H9 (cell line): ENCODE measurements around the gene CDK5RAP1. TPM values are rescaled to one million over a fixed set of nuclear protein-coding genes. Genes with fewer than 3 reads are reported as not detected.

Experiments used
- DNase-seq: peaks from one replicate; pipeline ENCODE4 v3.0.0-alpha.2; 2017
- H2AFZ ChIP-seq: one replicate; pipeline ENCODE4 v1.6.1; 2013; ENCODE audit warnings: mild to moderate bottlenecking, low read length, control low read depth, moderate library complexity
- H2AK5ac ChIP-seq: 2 replicates; pipeline ENCODE4 v1.6.1; 2013; ENCODE audit warnings: low read length, control low read depth, mixed read lengths; ENCODE audit not compliant: insufficient read length
- H2BK120ac ChIP-seq: one replicate; pipeline ENCODE4 v1.6.1; 2013; ENCODE audit warnings: low read depth, mild to moderate bottlenecking, low read length, control low read depth, inconsistent platforms; ENCODE audit not compliant: poor library complexity, severe bottlenecking
- H2BK12ac ChIP-seq: 2 replicates; pipeline ENCODE4 v1.6.1; 2013; ENCODE audit warnings: low read length, control low read depth, mixed read lengths, low read depth; ENCODE audit not compliant: insufficient read length
- H2BK15ac ChIP-seq: 2 replicates; pipeline ENCODE4 v1.6.1; 2013; ENCODE audit warnings: low read depth, low read length, control low read depth
- H2BK20ac ChIP-seq: one replicate; pipeline ENCODE4 v1.6.1; 2013; ENCODE audit warnings: low read depth, mild to moderate bottlenecking, low read length, control low read depth, inconsistent platforms; ENCODE audit not compliant: poor library complexity, severe bottlenecking
- H2BK5ac ChIP-seq: 2 replicates; pipeline ENCODE4 v1.6.1; 2013; ENCODE audit warnings: low read length, control low read depth, mixed read lengths; ENCODE audit not compliant: insufficient read length
- H3K14ac ChIP-seq: 2 replicates; pipeline ENCODE4 v1.6.1; 2013; ENCODE audit warnings: low read length, control low read depth; ENCODE audit not compliant: insufficient read depth
- H3K18ac ChIP-seq: 2 replicates; pipeline ENCODE4 v1.6.1; 2013; ENCODE audit warnings: low read depth, mild to moderate bottlenecking, mixed read lengths, low read length, control low read depth; ENCODE audit not compliant: insufficient read length
- H3K23ac ChIP-seq: 2 replicates; pipeline ENCODE4 v1.6.1; 2013; ENCODE audit warnings: low read length, control low read depth, mixed read lengths, low read depth; ENCODE audit not compliant: insufficient read length
- H3K23me2 ChIP-seq: 2 replicates; pipeline ENCODE4 v1.6.1; 2013; ENCODE audit warnings: low read depth, mild to moderate bottlenecking, mixed read lengths, low read length, control low read depth; ENCODE audit not compliant: insufficient read length, poor library complexity, severe bottlenecking
- H3K27ac ChIP-seq: 2 replicates; pipeline ENCODE4 v1.5.1; 2013; ENCODE audit warnings: low read length, control low read depth, mixed read lengths, low read depth; ENCODE audit not compliant: insufficient read length
- H3K27me3 ChIP-seq: 2 replicates; pipeline ENCODE4 v1.6.1; 2013; ENCODE audit warnings: low read length, control low read depth, inconsistent platforms; ENCODE audit not compliant: insufficient read depth
- H3K4ac ChIP-seq: 2 replicates; pipeline ENCODE4 v1.6.1; 2013; ENCODE audit warnings: low read depth, mild to moderate bottlenecking, control low read depth, inconsistent platforms, low read length, moderate library complexity
- H3K4me1 ChIP-seq: 2 replicates; pipeline ENCODE4 v1.6.1; 2013; ENCODE audit warnings: low read length, control low read depth, inconsistent platforms; ENCODE audit not compliant: insufficient read depth
- H3K4me2 ChIP-seq: 2 replicates; pipeline ENCODE4 v1.6.1; 2013; ENCODE audit warnings: low read length, control low read depth, mixed read lengths; ENCODE audit not compliant: insufficient read length, insufficient read depth
- H3K56ac ChIP-seq: 2 replicates; pipeline ENCODE4 v1.6.1; 2013; ENCODE audit warnings: low read depth, mild to moderate bottlenecking, mixed read lengths, low read length, control low read depth; ENCODE audit not compliant: insufficient read length
- H3K79me1 ChIP-seq: 2 replicates; pipeline ENCODE4 v1.6.1; 2013; ENCODE audit warnings: low read depth, mild to moderate bottlenecking, moderate library complexity, low read length, control low read depth, inconsistent platforms; ENCODE audit not compliant: insufficient read depth, poor library complexity, severe bottlenecking
- H3K79me2 ChIP-seq: 2 replicates; pipeline ENCODE4 v1.6.1; 2013; ENCODE audit warnings: low read length, control low read depth, inconsistent platforms; ENCODE audit not compliant: insufficient read depth
- H3K9ac ChIP-seq: 2 replicates; pipeline ENCODE4 v1.6.1; 2013; ENCODE audit warnings: low read length, control low read depth, mixed read lengths; ENCODE audit not compliant: insufficient read length; ENCODE audit errors: extremely low read depth
- H3K9me3 ChIP-seq: one replicate; pipeline ENCODE4 v1.6.1; 2013; ENCODE audit warnings: low read depth, low read length, inconsistent platforms; ENCODE audit not compliant: control insufficient read depth
- H3T11ph ChIP-seq: one replicate; pipeline ENCODE4 v1.6.1; 2013; ENCODE audit warnings: mild to moderate bottlenecking, low read length, control low read depth, inconsistent platforms
- H4K20me1 ChIP-seq: one replicate; pipeline ENCODE4 v1.6.1; 2013; ENCODE audit not compliant: control insufficient read depth, insufficient read length, insufficient read depth
- H4K5ac ChIP-seq: 2 replicates; pipeline ENCODE4 v1.6.1; 2013; ENCODE audit warnings: low read depth, mild to moderate bottlenecking, mixed read lengths, low read length, control low read depth; ENCODE audit not compliant: insufficient read length
- H4K8ac ChIP-seq: replicated peaks from 2 replicates; pipeline ENCODE4 v1.6.1; 2013; ENCODE audit warnings: low read length, control low read depth, mixed read lengths, low read depth; ENCODE audit not compliant: insufficient read length
- H4K91ac ChIP-seq: 2 replicates; pipeline ENCODE4 v1.6.1; 2013; ENCODE audit warnings: low read depth, mild to moderate bottlenecking, moderate library complexity, mixed read lengths, low read length, control low read depth; ENCODE audit not compliant: insufficient read length
- H3K27ac Mint-ChIP-seq, 3 experiments: 2 replicates in 2 of 3; 3 replicates in 1 of 3; pipeline ENCODE4 v1.8.0; 2020 to 2021; ENCODE audit warnings: mixed read lengths in 3 of 3, mild to moderate bottlenecking in 1 of 3, moderate library complexity in 1 of 3
- H3K27me3 Mint-ChIP-seq: 2 replicates; pipeline ENCODE4 v1.8.0; 2021; ENCODE audit warnings: low read depth, mild to moderate bottlenecking, moderate library complexity, mixed read lengths
- H3K36me3 Mint-ChIP-seq, 3 experiments: 2 replicates in 2 of 3; 3 replicates in 1 of 3; pipeline ENCODE4 v1.8.0; 2020 to 2021; ENCODE audit warnings: low read depth in 3 of 3, mixed read lengths in 3 of 3; ENCODE audit not compliant: insufficient read depth in 1 of 3
- H3K4me1 Mint-ChIP-seq, 2 experiments: 2 replicates each; pipeline ENCODE4 v1.8.0; 2020; ENCODE audit warnings: mixed read lengths in 2 of 2
- H3K4me3 Mint-ChIP-seq, 2 experiments: 2 replicates in 1 of 2; 3 replicates in 1 of 2; pipeline ENCODE4 v1.8.0; 2020 to 2021; ENCODE audit warnings: mild to moderate bottlenecking in 2 of 2, mixed read lengths in 2 of 2, moderate library complexity in 1 of 2
- H3K9me3 Mint-ChIP-seq, 2 experiments: 2 replicates in 1 of 2; 3 replicates in 1 of 2; pipeline ENCODE4 v1.8.0; 2020; ENCODE audit warnings: mild to moderate bottlenecking in 2 of 2, mixed read lengths in 2 of 2, moderate library complexity in 1 of 2
- CTCF ChIP-seq: fragments of 200-600 bp; sonication (generic); conservative IDR thresholded peaks from 3 replicates; pipeline ENCODE4 v1.8.0; 2021; ENCODE audit warnings: antibody characterized with exemption, mild to moderate bottlenecking
- whole genome bisulfite sequencing: extraction: QIAGEN DNeasy Blood & Tissue Kit; methylation state at CpG from one replicate; pipeline ENCODE4 v1.1.7; 2013; ENCODE audit warnings: missing lambda C conversion rate, low lambda C conversion rate, mixed read lengths; ENCODE audit not compliant: insufficient read length; ENCODE audit errors: extremely low coverage; 5-methylcytosine and 5-hydroxymethylcytosine counted together
- total RNA-seq: library from RNA; stranded (reverse); gene quantifications from 2 replicates; pipeline ENCODE4 v1.2.1, GENCODE V29; 2021

The CDK5RAP1 gene
- total RNA-seq, 1 experiment from 2014 or later, result 66.4 TPM

DNA sequence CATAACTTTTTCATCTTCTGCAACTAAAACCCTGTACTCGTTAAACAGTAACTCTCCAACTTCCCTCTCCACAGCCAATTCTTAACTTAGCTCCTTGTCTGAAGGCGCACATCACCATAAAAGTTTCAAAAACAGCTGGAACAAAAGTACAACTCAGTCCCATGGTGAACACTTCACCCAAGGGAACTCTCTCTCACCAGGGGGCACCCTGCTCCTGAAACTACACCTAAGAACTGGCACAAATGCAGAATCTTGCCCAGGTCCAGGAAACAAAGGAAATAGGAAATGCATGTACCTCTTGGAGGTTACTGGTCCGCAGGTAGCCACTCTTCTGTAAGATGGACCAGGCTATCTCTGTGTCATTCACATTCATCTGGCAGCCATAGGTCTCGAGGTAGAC lies 6.6 kb downstream of the CDK5RAP1 start:
- Histone ChIP-seq H2AK5ac (no peak overlapping the region), H2BK120ac (no peak overlapping the region), H4K20me1 (peaks cover 2% of the 10 kb centered on the region), H3K79me1 (no peaks in the 10 kb centered on the region), H2AFZ (no peak overlapping the region), H3K4me2 (no peak overlapping the region), H2BK20ac (no peak overlapping the region), H4K5ac (no peak overlapping the region), H3K56ac (no peak overlapping the region), H3K4me1 (no peaks in the 10 kb centered on the region), H3K23ac (no peak overlapping the region), H3K9me3 (no peaks in the 10 kb centered on the region), H4K91ac (no peak overlapping the region), H3K23me2 (no peaks in the 10 kb centered on the region), H3K9ac (no peak overlapping the region), H4K8ac (no peak overlapping the region), H3K27ac (no peak overlapping the region), H3K4ac (no peak overlapping the region), H2BK5ac (no peak overlapping the region), H3K79me2 (peaks cover 4% of the 10 kb centered on the region; the same call in 1 of the 2 replicates), H3K18ac (no peak overlapping the region), H3T11ph (no peak overlapping the region), H3K27me3 (no peaks in the 10 kb centered on the region), H3K14ac (no peak overlapping the region), H2BK15ac (no peak overlapping the region), H2BK12ac (no peak overlapping the region)
- H3K4me3 Mint-ChIP-seq, result no peak overlapping the region
- H3K9me3 Mint-ChIP-seq, result peaks cover 5 to 7% of the 10 kb centered on the region in 2 experiments; a peak in 3 of 5 replicates
- no peak overlapping the region for H3K27ac Mint-ChIP-seq
- 100% methylated on average over 1 of the region's 4 CpGs for WGBS
- peaks cover 43 to 64% (median 58%) of the 10 kb centered on the region in 3 experiments for H3K36me3 Mint-ChIP-seq
- TF ChIP-seq CTCF, result no peak
- no peaks in the 10 kb centered on the region for H3K27me3 Mint-ChIP-seq
- H3K4me1 Mint-ChIP-seq, result no peaks in the 10 kb centered on the region
- no peak for DNase-seq
